A673 (cell line): Measurements from ENCODE around the gene SLC2A1. TPM values are rescaled to one million over a fixed set of nuclear protein-coding genes. Genes with fewer than 3 reads are reported as not detected.

Experiments
- BruUV-seq: library from RNA; stranded (reverse); fragments of 400-500 nt; replicated peaks from 2 replicates; lab custom pipeline; 2021; lab: Mats Ljungman, UMichigan
- CTCF ChIA-PET: fragments of 300-600 bp; sonication (Branson Sonifier 250); formaldehyde crosslinking; loops from one replicate; lab custom pipeline; 2022; ENCODE audit warnings: antibody characterized with exemption; lab: Charles Lee
- POLR2A ChIA-PET: fragments of 300-600 bp; sonication (Branson Sonifier 250); formaldehyde crosslinking; loops from one replicate; lab custom pipeline; 2022; ENCODE audit warnings: antibody characterized with exemption; ENCODE audit not compliant: low non-redundant PET; lab: Charles Lee
- DNase-seq: peaks from one replicate; pipeline ENCODE4 v3.0.0-alpha.2; 2015; ENCODE audit warnings: low spot score
- H3K27ac ChIP-seq: fragments of 200-600 bp; sonication (generic); 2 replicates; pipeline ENCODE4 v1.5.1; 2016; ENCODE audit warnings: mixed run types, low read depth, mild to moderate bottlenecking, mixed read lengths, antibody characterized with exemption, low read length; ENCODE audit not compliant: poor library complexity, severe bottlenecking
- H3K27me3 ChIP-seq: fragments of 200-600 bp; sonication (generic); replicated peaks from 2 replicates; pipeline ENCODE4 v1.6.1; 2017; ENCODE audit warnings: mixed run types, low read depth, mild to moderate bottlenecking, mixed read lengths, antibody characterized with exemption, low read length; ENCODE audit not compliant: insufficient read depth, poor library complexity
- H3K36me3 ChIP-seq: fragments of 200-600 bp; sonication (generic); 2 replicates; pipeline ENCODE4 v1.6.1; 2016; ENCODE audit warnings: mixed run types, mild to moderate bottlenecking, mixed read lengths, antibody characterized with exemption, low read length; ENCODE audit not compliant: insufficient read depth, poor library complexity, severe bottlenecking
- H3K4me1 ChIP-seq: fragments of 200-600 bp; sonication (generic); 2 replicates; pipeline ENCODE4 v1.6.1; 2017; ENCODE audit warnings: mixed run types, mild to moderate bottlenecking, mixed read lengths, antibody characterized with exemption, low read length; ENCODE audit not compliant: insufficient read depth, poor library complexity, severe bottlenecking
- H3K4me3 ChIP-seq: fragments of 200-600 bp; sonication (generic); 2 replicates; pipeline ENCODE4 v1.5.1; 2016; ENCODE audit warnings: low read depth, mixed run types, mild to moderate bottlenecking, mixed read lengths, low read length; ENCODE audit not compliant: poor library complexity, severe bottlenecking
- H3K9me3 ChIP-seq: fragments of 200-600 bp; sonication (generic); 2 replicates; pipeline ENCODE4 v1.6.1; 2016; ENCODE audit warnings: mixed run types, low read depth, mild to moderate bottlenecking, mixed read lengths, antibody characterized with exemption, low read length; ENCODE audit not compliant: poor library complexity, severe bottlenecking
- CTCF ChIP-seq: fragments of 300-800, 200-600 bp; sonication (generic); conservative IDR thresholded peaks from 2 replicates; pipeline ENCODE4 v1.5.1; 2017; ENCODE audit warnings: low read depth, mild to moderate bottlenecking, antibody characterized with exemption, low read length, moderate library complexity, mixed read lengths
- EZH2 ChIP-seq: fragments of 200-600 bp; sonication (generic); IDR thresholded peaks from 2 replicates; pipeline ENCODE4 v1.6.1; 2017; ENCODE audit warnings: borderline replicate concordance, low read depth, mild to moderate bottlenecking, mixed read lengths, antibody characterized with exemption, low read length; ENCODE audit not compliant: poor library complexity, severe bottlenecking
- intact Hi-C: fragments of 100-400 bp; cut with micrococcal nuclease; formaldehyde crosslinking; loops from one replicate; pipeline ENCODE4 v1.10.0; 2022; ENCODE audit not compliant: unreplicated experiment
- total RNA-seq: library from RNA; stranded (reverse); gene quantifications from 2 replicates; pipeline ENCODE4 v1.2.3, GENCODE V29; 2021

Gene SLC2A1
- total RNA-seq, 1 experiment from 2014 or later: 36.7 TPM

- BruUV-seq: no TSS peak
Observed at GRCh38 chr1:42993502-42994136, 35.0 kb upstream of the SLC2A1 start.

GRCh38 chr1:42992054-42992571 lies 33.4 kb upstream of the SLC2A1 start:
- Histone ChIP-seq H3K27me3 (no peaks in the 10 kb centered on the region), H3K36me3 (no peaks in the 10 kb centered on the region), H3K27ac (no peak overlapping the region), H3K9me3 (no peaks in the 10 kb centered on the region), H3K4me1 (no peaks in the 10 kb centered on the region), H3K4me3 (no peak overlapping the region)
- no peak for TF ChIP-seq EZH2
- no peak for TF ChIP-seq CTCF
- intact Hi-C loops: no loop called here
- DNase-seq: no peak
- ChIA-PET POLR2A (no interaction called here), CTCF (no interaction called here)
- BruUV-seq: no TSS peak

More at GRCh38 chr1:42993502-42994136, 35.0 kb upstream of the SLC2A1 start:
- Histone ChIP-seq H3K4me1 (no peaks in the 10 kb centered on the region), H3K27ac (no peak overlapping the region), H3K27me3 (no peaks in the 10 kb centered on the region), H3K4me3 (no peak overlapping the region), H3K9me3 (no peaks in the 10 kb centered on the region), H3K36me3 (no peaks in the 10 kb centered on the region)
- intact Hi-C loops: no loop called here
- no peak for DNase-seq
- CTCF ChIA-PET: no interaction called here
- TF ChIP-seq CTCF (no peak), EZH2 (no peak)
- POLR2A ChIA-PET: no interaction called here

- no peak overlapping the region for H3K27ac ChIP-seq
- no TSS peak for BruUV-seq
- no peaks in the 10 kb centered on the region for H3K9me3 ChIP-seq
- CTCF ChIA-PET: no interaction called here
- intact Hi-C loops: no loop called here
- TF ChIP-seq EZH2 (no peak), CTCF (no peak)
- H3K4me1 ChIP-seq: no peaks in the 10 kb centered on the region
- no peaks in the 10 kb centered on the region for H3K27me3 ChIP-seq
- H3K4me3 ChIP-seq: no peak overlapping the region
- H3K36me3 ChIP-seq: no peaks in the 10 kb centered on the region
- DNase-seq: no peak
- POLR2A ChIA-PET: no interaction called here
Observed at GRCh38 chr1:42990757-42991346, 32.2 kb upstream of the SLC2A1 start.
